ENCODE measurements around the gene SUCLG2. TPM values are rescaled to one million over a fixed set of nuclear protein-coding genes. Genes with fewer than 3 reads are reported as not detected.

SUCLG2 gene
- total RNA-seq, 2 donors from 2014 or later: 35.8 to 39.5 TPM

- no peak for DNase-seq
- Mint-ChIP-seq H3K27ac (no peak overlapping the region), H3K4me1 (ENCODE audit: low read depth) (no peaks in the 10 kb centered on the region), H3K4me3 (no peak overlapping the region), H3K9me3 (no peaks in the 10 kb centered on the region), H3K36me3 (ENCODE audit: insufficient read depth in 2 of 2) (peaks cover 0 to 11% of the 10 kb centered on the region in 2 donors), H3K27me3 (ENCODE audit: low read depth) (no peaks in the 10 kb centered on the region)
- no peak for ATAC-seq (replicated peaks in 1 of 2)
Observed at GRCh38 chr3:67507584-67507983, 146.8 kb downstream of the SUCLG2 start.

- H3K36me3 Mint-ChIP-seq (ENCODE audit: insufficient read depth in 2 of 2): peaks cover 0 to 7% of the 10 kb centered on the region in 2 donors
- DNase-seq (no peak), ATAC-seq (replicated peaks in 1 of 2) (no peak)
- no peaks in the 10 kb centered on the region for H3K27me3 Mint-ChIP-seq (ENCODE audit: low read depth)
- H3K27ac Mint-ChIP-seq: no peak overlapping the region
- no peak overlapping the region for H3K4me3 Mint-ChIP-seq
- no peaks in the 10 kb centered on the region for H3K9me3 Mint-ChIP-seq
- H3K4me1 Mint-ChIP-seq (ENCODE audit: low read depth): no peaks in the 10 kb centered on the region
Observed at GRCh38 chr3:67500709-67501108, 153.7 kb downstream of the SUCLG2 start.

- Mint-ChIP-seq H3K36me3 (ENCODE audit: insufficient read depth in 2 of 2) (peaks cover 0 to 6% of the 10 kb centered on the region in 2 donors), H3K27ac (no peak overlapping the region), H3K27me3 (ENCODE audit: low read depth) (no peaks in the 10 kb centered on the region), H3K9me3 (no peaks in the 10 kb centered on the region), H3K4me1 (ENCODE audit: low read depth) (no peaks in the 10 kb centered on the region), H3K4me3 (no peak overlapping the region)
- DNase-seq: no peak
- ATAC-seq (replicated peaks in 1 of 2): no peak
Observed at GRCh38 chr3:67497746-67498145, 156.7 kb downstream of the SUCLG2 start.

- ATAC-seq (replicated peaks in 1 of 2) (no peak), DNase-seq (no peak)
- H3K27me3 Mint-ChIP-seq (ENCODE audit: low read depth): no peaks in the 10 kb centered on the region
- H3K4me3 Mint-ChIP-seq: no peak overlapping the region
- no peak overlapping the region for H3K27ac Mint-ChIP-seq
- peaks cover 3% of the 10 kb centered on the region for H3K4me1 Mint-ChIP-seq (ENCODE audit: low read depth)
- H3K36me3 Mint-ChIP-seq (ENCODE audit: insufficient read depth in 2 of 2): peaks cover 0 to 10% of the 10 kb centered on the region in 2 donors
- H3K9me3 Mint-ChIP-seq: no peaks in the 10 kb centered on the region
Observed at GRCh38 chr3:67495751-67496150, 158.7 kb downstream of the SUCLG2 start.

- Mint-ChIP-seq H3K27me3 (ENCODE audit: low read depth) (no peaks in the 10 kb centered on the region), H3K9me3 (no peaks in the 10 kb centered on the region), H3K4me1 (ENCODE audit: low read depth) (peaks cover 7% of the 10 kb centered on the region), H3K27ac (no peak overlapping the region), H3K4me3 (no peak overlapping the region), H3K36me3 (ENCODE audit: insufficient read depth in 2 of 2) (peaks cover 1 to 10% of the 10 kb centered on the region in 2 donors)
- no peak for ATAC-seq (replicated peaks in 1 of 2)
- no peak for DNase-seq
Observed at GRCh38 chr3:67493808-67494207, 160.6 kb downstream of the SUCLG2 start.

GRCh38 chr3:67490658-67491057 is 163.8 kb downstream of the SUCLG2 start:
- Mint-ChIP-seq H3K4me3 (no peak overlapping the region), H3K9me3 (no peaks in the 10 kb centered on the region), H3K4me1 (ENCODE audit: low read depth) (peaks cover 7% of the 10 kb centered on the region), H3K27me3 (ENCODE audit: low read depth) (no peaks in the 10 kb centered on the region), H3K36me3 (ENCODE audit: insufficient read depth in 2 of 2) (peaks cover 1 to 11% of the 10 kb centered on the region in 2 donors), H3K27ac (no peak overlapping the region)
- ATAC-seq (replicated peaks in 1 of 2): no peak
- no peak for DNase-seq

- ATAC-seq (replicated peaks in 1 of 2): no peak
- H3K36me3 Mint-ChIP-seq (ENCODE audit: insufficient read depth in 2 of 2): peaks cover 1 to 7% of the 10 kb centered on the region in 2 donors
- H3K27ac Mint-ChIP-seq: no peak overlapping the region
Observed at GRCh38 chr3:67489816-67490215, 164.6 kb downstream of the SUCLG2 start.

GRCh38 chr3:67487564-67488114 is 166.8 kb downstream of the SUCLG2 start:
- no peak for DNase-seq
- H3K27ac Mint-ChIP-seq: no peak overlapping the region
- H3K9me3 Mint-ChIP-seq: no peaks in the 10 kb centered on the region
- no peak for ATAC-seq (replicated peaks in 1 of 2)
- H3K4me1 Mint-ChIP-seq (ENCODE audit: low read depth): peaks cover 7% of the 10 kb centered on the region
- peaks cover 1 to 9% of the 10 kb centered on the region in 2 donors for H3K36me3 Mint-ChIP-seq (ENCODE audit: insufficient read depth in 2 of 2)
- no peak overlapping the region for H3K4me3 Mint-ChIP-seq
- H3K27me3 Mint-ChIP-seq (ENCODE audit: low read depth): no peaks in the 10 kb centered on the region

More at GRCh38 chr3:67489816-67490215, 164.6 kb downstream of the SUCLG2 start:
- Mint-ChIP-seq H3K27me3 (ENCODE audit: low read depth) (no peaks in the 10 kb centered on the region), H3K4me3 (no peak overlapping the region), H3K9me3 (no peaks in the 10 kb centered on the region), H3K4me1 (ENCODE audit: low read depth) (peaks cover 7% of the 10 kb centered on the region)
- DNase-seq: no peak

GRCh38 chr3:67486883-67487282 is 167.5 kb downstream of the SUCLG2 start:
- ATAC-seq (replicated peaks in 1 of 2): no peak
- Mint-ChIP-seq H3K27ac (no peak overlapping the region), H3K27me3 (ENCODE audit: low read depth) (no peaks in the 10 kb centered on the region), H3K36me3 (ENCODE audit: insufficient read depth in 2 of 2) (peaks cover 1 to 12% of the 10 kb centered on the region in 2 donors), H3K9me3 (no peaks in the 10 kb centered on the region), H3K4me3 (no peak overlapping the region), H3K4me1 (ENCODE audit: low read depth) (peaks cover 7% of the 10 kb centered on the region)
- no peak for DNase-seq

- Mint-ChIP-seq H3K27ac (no peak overlapping the region), H3K36me3 (ENCODE audit: insufficient read depth in 2 of 2) (peaks cover 1 to 7% of the 10 kb centered on the region in 2 donors), H3K9me3 (no peaks in the 10 kb centered on the region), H3K4me1 (ENCODE audit: low read depth) (no peaks in the 10 kb centered on the region), H3K27me3 (ENCODE audit: low read depth) (no peaks in the 10 kb centered on the region), H3K4me3 (no peak overlapping the region)
- DNase-seq (no peak), ATAC-seq (replicated peaks in 1 of 2) (no peak)
Observed at GRCh38 chr3:67484085-67484484, 170.3 kb downstream of the SUCLG2 start.

- Mint-ChIP-seq H3K27me3 (ENCODE audit: low read depth) (no peaks in the 10 kb centered on the region), H3K9me3 (no peaks in the 10 kb centered on the region), H3K27ac (no peak overlapping the region), H3K36me3 (ENCODE audit: insufficient read depth in 2 of 2) (peaks cover 1 to 11% of the 10 kb centered on the region in 2 donors), H3K4me3 (no peak overlapping the region), H3K4me1 (ENCODE audit: low read depth) (peaks cover 13% of the 10 kb centered on the region)
- DNase-seq (no peak), ATAC-seq (replicated peaks in 1 of 2) (no peak)
Observed at GRCh38 chr3:67481126-67481525, 173.3 kb downstream of the SUCLG2 start.

GRCh38 chr3:67478423-67478822 is 176.0 kb downstream of the SUCLG2 start:
- Mint-ChIP-seq H3K27me3 (ENCODE audit: low read depth) (no peaks in the 10 kb centered on the region), H3K9me3 (no peaks in the 10 kb centered on the region)

GRCh38 chr3:67474311-67474710 is 180.1 kb downstream of the SUCLG2 start:
- Mint-ChIP-seq H3K36me3 (ENCODE audit: insufficient read depth in 2 of 2) (peaks cover under 1 to 7% of the 10 kb centered on the region in 2 donors), H3K27me3 (ENCODE audit: low read depth) (no peaks in the 10 kb centered on the region), H3K27ac (no peak overlapping the region), H3K4me3 (no peak overlapping the region), H3K4me1 (ENCODE audit: low read depth) (peaks cover 20% of the 10 kb centered on the region), H3K9me3 (no peaks in the 10 kb centered on the region)
- DNase-seq (no peak), ATAC-seq (replicated peaks in 1 of 2) (no peak)

More at GRCh38 chr3:67478423-67478822, 176.0 kb downstream of the SUCLG2 start:
- H3K36me3 Mint-ChIP-seq (ENCODE audit: insufficient read depth in 2 of 2): peaks cover 1 to 11% of the 10 kb centered on the region in 2 donors
- H3K4me3 Mint-ChIP-seq: no peak overlapping the region
- H3K27ac Mint-ChIP-seq: no peak overlapping the region
- H3K4me1 Mint-ChIP-seq (ENCODE audit: low read depth): peaks cover 19% of the 10 kb centered on the region
- ATAC-seq (replicated peaks in 1 of 2) (no peak), DNase-seq (no peak)

GRCh38 chr3:67472674-67473201 is 181.7 kb downstream of the SUCLG2 start:
- Mint-ChIP-seq H3K27me3 (ENCODE audit: low read depth) (no peaks in the 10 kb centered on the region), H3K36me3 (ENCODE audit: insufficient read depth in 2 of 2) (peaks cover 5 to 7% of the 10 kb centered on the region in 2 donors), H3K27ac (peak overlapping the region; percentile 17), H3K9me3 (no peaks in the 10 kb centered on the region), H3K4me1 (ENCODE audit: low read depth) (peaks cover 16% of the 10 kb centered on the region), H3K4me3 (no peak overlapping the region)
- ATAC-seq (replicated peaks in 1 of 2) (no peak), DNase-seq (no peak)
